ENCODE measurements around the gene DBF4.
"Not testable (repeated sequence)": the region's sequence is repeated elsewhere in the genome, so short reads cannot be mapped to it uniquely, and the experiment has no call there.

DNA sequence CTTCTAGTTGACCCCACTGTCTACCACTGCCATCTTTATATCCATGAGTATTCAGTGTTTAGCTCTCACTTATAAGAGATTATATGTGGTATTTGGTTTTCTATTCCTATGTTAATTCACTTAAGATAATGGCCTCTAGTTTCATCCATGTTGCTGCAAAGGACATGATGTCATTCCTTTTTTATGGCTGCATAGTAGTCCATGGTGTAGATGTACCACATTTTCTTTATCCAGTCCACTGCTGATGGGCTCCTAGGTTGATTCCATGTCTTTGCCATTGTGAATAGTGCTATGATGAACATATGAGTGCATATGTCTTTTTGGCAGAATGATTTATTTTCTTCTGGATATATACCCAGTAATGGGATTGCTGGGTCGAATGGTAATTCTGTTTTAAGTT lies 47.9 kb upstream of the DBF4 start:
- not testable (repeated sequence) for TF ChIP-seq POLR2A (IDR thresholded peaks at IDR 0.05; ENCODE audit: low read depth, low read length); RAD21 (IDR thresholded peaks at IDR 0.05; ENCODE audit: low read length)

All from IMR-90 (cell line).